PFSK-1 (cell line): ENCODE results near the gene SLC25A1.

Source experiments
- POLR2AphosphoS5 ChIP-seq: IDR thresholded peaks from 2 replicates; pipeline ENCODE4 v1.6.1; 2012; ENCODE audit warnings: low read depth, mild to moderate bottlenecking, control low read depth, low read length, moderate library complexity
- SIN3A ChIP-seq: IDR thresholded peaks from 2 replicates; pipeline ENCODE4 v1.6.1; 2012; ENCODE audit warnings: mild to moderate bottlenecking, low read length, moderate library complexity, borderline replicate concordance; ENCODE audit not compliant: insufficient read depth
- TAF1 ChIP-seq: IDR thresholded peaks from 2 replicates; pipeline ENCODE4 v1.6.1; 2012; ENCODE audit warnings: low read length, control low read depth, borderline replicate concordance; ENCODE audit not compliant: insufficient read depth
- TF ChIP-seq, protein P1 (sequence below), 2 experiments: IDR thresholded peaks; 2 replicates each; pipeline versions ENCODE4 v1.6.1 to v1.8.0; 2011 to 2012; ENCODE audit warnings: low read depth in 2 of 2, low read length in 2 of 2, control low read depth in 1 of 2, inconsistent platforms in 1 of 2, mild to moderate bottlenecking in 1 of 2, moderate library complexity in 1 of 2; ENCODE audit not compliant: insufficient read depth in 1 of 2

- TF ChIP-seq SIN3A (no peak), POLR2AphosphoS5 (no peak), TAF1 (no peak)
- TF ChIP-seq, protein P1, sequence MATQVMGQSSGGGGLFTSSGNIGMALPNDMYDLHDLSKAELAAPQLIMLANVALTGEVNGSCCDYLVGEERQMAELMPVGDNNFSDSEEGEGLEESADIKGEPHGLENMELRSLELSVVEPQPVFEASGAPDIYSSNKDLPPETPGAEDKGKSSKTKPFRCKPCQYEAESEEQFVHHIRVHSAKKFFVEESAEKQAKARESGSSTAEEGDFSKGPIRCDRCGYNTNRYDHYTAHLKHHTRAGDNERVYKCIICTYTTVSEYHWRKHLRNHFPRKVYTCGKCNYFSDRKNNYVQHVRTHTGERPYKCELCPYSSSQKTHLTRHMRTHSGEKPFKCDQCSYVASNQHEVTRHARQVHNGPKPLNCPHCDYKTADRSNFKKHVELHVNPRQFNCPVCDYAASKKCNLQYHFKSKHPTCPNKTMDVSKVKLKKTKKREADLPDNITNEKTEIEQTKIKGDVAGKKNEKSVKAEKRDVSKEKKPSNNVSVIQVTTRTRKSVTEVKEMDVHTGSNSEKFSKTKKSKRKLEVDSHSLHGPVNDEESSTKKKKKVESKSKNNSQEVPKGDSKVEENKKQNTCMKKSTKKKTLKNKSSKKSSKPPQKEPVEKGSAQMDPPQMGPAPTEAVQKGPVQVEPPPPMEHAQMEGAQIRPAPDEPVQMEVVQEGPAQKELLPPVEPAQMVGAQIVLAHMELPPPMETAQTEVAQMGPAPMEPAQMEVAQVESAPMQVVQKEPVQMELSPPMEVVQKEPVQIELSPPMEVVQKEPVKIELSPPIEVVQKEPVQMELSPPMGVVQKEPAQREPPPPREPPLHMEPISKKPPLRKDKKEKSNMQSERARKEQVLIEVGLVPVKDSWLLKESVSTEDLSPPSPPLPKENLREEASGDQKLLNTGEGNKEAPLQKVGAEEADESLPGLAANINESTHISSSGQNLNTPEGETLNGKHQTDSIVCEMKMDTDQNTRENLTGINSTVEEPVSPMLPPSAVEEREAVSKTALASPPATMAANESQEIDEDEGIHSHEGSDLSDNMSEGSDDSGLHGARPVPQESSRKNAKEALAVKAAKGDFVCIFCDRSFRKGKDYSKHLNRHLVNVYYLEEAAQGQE (IDR thresholded peaks at IDR 0.05; ENCODE audit: insufficient read depth in 1 of 2, low read depth in 2 of 2, low read length in 2 of 2): no peak
Measured at GRCh38 chr22:19143967-19144400, 34.6 kb downstream of the SLC25A1 start.
